Camera-type eye (tissue), 1 donor: ENCODE measurements around the gene RNF5. TPM values are rescaled to one million over a fixed set of nuclear protein-coding genes. Genes with fewer than 3 reads are reported as not detected.

Experiments used
- total RNA-seq: library from RNA; depleted of rRNA; stranded (reverse); fragments of >200 nt; gene quantifications from one replicate; pipeline ENCODE4 v1.2.3, GENCODE V29; 2014

Gene RNF5, protein sequence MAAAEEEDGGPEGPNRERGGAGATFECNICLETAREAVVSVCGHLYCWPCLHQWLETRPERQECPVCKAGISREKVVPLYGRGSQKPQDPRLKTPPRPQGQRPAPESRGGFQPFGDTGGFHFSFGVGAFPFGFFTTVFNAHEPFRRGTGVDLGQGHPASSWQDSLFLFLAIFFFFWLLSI
- 73.4 TPM for total RNA-seq

DNA sequence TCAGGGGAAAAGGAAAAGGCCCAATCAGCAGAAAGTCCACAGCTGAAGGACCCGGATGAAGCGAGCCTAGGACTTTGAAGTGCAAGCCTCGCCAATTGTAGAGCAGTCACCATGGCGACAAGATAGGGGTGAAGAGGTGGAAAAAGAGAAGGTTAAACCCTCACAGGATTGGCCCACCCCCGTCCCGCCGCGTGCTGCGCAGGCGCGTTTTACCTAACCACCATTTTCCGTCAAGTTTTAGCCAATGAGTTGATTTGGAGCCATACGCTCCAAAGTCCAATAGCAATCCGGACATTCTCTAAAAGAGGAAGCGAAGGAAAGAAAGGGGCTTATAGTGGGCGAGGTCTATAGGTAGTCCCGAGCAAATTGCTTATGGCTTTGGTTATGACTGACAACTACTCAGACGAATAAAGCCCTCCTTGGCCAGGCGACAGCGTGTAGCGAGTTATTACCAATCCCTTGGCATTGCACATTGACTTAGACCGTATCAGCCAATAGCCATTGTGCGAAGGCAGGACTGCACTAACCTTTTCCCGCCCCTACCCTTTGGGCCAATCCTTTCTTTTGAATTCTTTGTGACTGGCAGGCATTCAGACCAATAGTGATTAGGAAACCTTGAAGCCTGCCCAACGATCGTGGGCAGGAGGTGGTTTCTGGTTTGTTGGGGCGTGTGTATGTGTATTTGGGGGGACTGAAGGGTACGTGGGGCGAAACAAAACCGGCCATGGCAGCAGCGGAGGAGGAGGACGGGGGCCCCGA, at the start of gene RNF5:
Gene RNF5, plus strand, starts transcription at position 618 of the 759 bp plus-strand sequence. Its CDS starts 107 bp downstream, at position 725.

DNA sequence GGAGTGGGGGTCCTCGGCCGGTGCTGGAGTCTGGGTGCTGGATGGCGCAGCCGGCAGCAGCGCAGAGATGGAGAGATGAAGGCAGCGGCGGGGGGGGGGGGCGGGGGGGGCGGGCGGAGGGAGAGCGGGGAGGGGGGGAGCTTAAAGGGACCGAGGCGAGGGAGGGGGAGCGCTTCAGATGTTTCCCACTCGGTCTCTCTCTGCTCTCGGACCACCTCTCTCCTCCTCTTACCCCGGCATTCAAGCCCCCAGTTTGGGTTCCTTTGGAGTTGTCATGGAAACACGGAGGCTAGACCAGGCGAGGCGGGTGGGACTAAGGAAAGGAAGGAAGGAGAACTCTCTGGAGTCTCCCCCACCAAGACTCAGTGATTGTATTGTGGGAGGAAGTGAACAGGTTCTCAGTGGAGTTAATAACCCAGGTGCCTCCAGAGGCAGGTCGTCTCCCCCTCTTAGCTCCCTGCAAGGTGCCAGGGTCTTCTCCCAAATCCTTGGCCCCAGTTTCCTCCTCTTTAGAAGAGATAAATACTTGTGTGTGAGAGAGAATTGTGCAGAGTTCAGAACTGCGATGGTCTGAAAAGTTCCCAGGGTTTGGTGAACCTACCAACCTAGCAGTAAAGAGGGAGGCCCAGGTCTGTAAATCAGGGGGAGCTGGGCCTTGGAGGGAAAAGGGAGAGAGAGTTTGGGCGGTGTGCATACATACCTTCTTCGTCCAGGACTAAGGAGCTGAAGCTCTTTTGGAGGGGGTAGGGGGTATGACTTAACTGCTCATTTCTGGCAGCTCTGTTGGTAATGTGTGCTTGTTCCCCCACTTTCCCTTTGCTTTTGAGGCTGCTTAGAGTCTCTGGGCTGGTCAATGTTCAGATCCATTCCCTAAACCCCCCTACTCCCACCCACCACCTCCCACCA, 26.1 kb upstream of the RNF5 start, which contains the start of gene PRRT1:
Gene PRRT1, minus strand, starts transcription at position 77 of the 906 bp plus-strand sequence. CDS start 112 bp downstream, outside the sequence.

DNA sequence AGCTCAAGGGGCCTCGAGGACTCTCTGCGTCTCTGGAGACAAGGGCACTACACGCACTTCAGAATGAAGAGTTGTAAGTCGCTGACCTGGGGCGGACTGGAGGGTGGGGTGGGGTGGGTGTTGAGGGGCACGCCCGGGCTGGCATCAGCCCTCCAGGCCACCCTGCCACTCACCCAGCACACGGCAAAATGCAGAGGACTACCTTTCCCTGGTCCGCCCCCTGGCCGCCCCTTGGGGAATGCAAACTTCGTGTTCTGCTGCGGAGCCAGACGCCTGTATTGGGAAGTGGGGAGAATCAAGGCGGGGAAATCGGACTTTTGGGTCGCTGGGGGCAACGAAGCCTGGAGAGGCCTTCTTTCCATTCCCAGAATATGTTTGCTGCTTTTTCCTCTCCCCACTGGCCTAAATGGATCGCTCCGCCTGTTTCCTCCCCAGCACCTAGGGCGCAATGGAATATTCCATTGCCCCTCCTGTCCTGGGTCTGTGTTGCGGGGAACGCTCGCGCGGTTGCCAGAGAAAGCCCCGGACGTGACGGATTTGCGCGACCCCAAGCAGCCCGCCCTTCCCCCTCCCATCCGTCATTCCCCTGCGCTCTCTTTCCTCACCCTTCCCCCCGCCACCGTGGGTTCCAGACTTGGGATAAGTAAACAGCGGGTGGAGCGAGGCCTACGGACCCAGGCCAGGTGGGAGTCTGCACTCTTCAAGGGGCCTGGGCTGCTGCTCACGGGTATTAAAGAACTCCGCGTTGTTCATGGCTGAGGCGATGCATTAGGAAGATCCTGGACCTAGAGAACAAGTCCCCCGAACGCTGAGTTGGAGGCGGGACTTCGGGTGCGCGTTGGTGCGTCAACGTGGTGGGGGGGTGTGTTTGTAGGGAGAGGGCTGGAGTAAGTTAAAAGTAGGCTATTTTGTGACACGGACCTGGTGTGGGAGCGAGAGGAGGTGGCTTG, 24.4 kb upstream of the RNF5 start, which contains the start of gene PPT2:
Gene PPT2, plus strand, starts transcription at position 578 of the 950 bp plus-strand sequence. CDS start 454 bp downstream, outside the sequence.

DNA sequence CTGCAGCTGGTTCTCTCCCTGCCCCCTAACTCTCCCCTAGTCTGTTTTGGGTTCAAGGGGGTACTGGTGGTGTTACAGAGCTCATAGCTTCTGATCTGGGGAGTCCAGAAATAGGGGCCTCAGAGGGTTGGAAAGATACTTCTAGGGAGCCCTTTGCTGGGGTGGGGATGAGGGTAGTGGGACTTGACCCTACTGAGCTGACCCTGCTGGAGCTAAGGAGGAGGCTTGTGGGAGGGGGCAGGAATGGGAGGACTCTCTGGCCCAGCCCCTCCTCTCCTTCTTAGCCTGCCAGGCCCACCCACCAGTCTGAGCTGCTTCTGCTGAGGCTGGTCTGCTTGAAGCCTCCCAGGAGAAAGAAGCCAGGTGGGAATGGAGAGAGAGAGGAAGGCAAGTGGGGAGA, 13.9 kb upstream of the RNF5 start, which contains the start of gene EGFL8:
Gene EGFL8, plus strand, starts transcription at position 301 of the 400 bp plus-strand sequence. CDS start 1,571 bp downstream, outside the sequence.

DNA sequence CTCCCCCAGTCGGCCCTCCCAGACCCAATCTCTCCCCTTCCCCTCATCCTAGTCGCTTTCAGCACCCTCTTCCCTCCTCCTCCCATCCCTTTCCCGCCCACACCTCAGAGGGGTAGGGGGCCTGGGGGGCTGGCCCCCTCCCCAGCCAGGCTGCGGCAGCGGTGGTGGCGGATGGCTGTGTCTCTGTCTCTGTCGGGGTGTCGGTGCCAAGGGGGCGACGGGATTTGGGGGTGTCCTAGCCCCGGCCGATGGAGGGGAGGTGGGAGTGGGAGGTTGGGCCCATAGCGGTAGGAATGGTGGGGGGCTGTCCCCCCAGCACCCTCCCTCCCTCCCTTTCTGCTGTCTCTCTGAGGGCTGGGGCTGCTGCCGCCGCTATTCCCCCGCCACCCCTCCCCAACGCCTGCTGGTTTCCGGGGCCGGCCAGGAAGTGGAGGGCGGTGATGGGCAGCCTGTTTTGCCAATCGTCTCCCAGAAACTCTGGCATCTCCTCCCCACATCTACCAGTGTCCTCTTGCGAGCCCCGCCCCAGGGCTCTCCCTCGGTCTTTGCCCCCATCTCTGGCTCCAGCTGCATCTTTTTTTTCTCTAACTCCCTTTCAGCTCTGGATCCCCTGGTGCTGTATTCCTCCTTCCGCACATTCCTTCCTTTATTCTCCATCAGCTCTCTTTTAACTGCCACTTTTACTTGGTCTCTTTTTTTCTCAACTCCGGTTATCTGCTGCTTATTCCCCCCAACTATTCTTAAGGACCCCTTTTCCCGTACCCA, 2.3 kb upstream of the RNF5 start, which contains the start of gene AGPAT1:
Gene AGPAT1, minus strand, starts transcription at position 374 of the 765 bp plus-strand sequence. CDS start 4,588 bp downstream, outside the sequence.

DNA sequence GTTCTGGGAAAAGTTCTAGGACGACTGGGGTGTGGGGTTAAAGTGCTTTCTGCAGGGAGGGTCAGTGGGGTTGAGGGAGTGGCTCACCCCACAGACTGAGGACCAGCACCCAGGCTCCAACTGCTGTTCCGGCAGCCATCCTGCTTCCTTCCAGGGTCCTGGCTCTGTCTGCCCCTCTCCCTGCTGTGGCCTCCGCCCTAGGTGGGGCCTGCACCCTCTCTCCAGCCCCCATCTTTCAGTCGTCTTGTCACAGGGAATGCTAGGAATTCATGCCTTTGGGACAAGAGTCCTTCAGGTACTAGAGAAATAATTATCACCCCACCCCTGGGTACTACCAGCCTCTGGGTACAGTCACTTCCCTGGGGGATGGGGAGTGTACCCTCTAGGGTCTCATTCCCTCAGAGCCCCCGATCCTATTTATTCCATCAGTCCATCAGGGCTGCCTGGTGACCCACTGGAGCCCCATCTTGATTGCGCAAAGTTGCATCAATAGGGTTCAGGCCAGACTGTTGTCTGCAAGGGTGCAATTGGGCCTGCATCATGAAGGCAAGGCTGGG, 6.0 kb downstream of the RNF5 start, which contains the start of gene AGER:
Gene AGER, minus strand, starts transcription at position 170 of the 557 bp plus-strand sequence. Its CDS starts 31 bp downstream, at position 139.

DNA sequence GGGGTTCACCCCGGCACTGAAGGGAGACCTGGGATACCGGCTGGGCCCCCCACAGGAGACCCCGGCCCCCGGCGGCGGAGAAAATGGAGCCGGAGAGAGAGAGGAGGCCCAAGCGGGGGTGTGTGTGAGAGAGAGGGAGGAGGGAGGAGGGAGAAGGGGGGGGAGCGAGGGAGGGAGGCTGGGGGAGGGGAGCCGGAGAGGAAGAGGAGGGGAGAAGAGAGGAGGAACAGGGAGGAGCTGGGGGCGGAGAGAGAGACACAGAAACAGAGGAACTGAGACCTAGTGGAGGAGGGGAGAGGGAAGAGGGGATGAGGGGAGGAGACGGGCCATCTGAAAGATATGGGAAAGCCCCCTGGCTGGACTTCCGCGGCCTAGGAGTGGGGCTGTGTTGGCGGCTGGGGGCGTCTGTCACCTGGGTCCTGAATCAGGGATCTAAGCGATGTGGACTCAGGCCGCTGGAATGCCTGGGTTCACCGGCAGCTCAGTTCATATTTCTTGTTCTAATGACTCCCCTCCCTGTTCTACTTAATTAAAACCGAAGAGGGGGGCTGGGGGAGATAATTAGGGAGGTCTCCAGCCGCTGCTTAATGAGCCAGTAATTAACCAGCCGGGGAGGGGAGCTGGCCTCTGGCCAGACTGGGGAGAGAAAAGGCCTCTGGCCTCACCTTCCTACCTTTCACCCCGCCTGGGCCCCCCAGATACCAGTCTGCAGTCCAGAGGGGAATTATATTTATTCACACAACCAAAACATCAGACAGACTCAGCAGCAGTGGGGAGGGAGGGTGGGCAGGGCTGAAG, 12.0 kb downstream of the RNF5 start, which contains the start of gene PBX2:
Gene PBX2, minus strand, starts transcription at position 149 of the 798 bp plus-strand sequence. CDS start 287 bp downstream, outside the sequence.

DNA sequence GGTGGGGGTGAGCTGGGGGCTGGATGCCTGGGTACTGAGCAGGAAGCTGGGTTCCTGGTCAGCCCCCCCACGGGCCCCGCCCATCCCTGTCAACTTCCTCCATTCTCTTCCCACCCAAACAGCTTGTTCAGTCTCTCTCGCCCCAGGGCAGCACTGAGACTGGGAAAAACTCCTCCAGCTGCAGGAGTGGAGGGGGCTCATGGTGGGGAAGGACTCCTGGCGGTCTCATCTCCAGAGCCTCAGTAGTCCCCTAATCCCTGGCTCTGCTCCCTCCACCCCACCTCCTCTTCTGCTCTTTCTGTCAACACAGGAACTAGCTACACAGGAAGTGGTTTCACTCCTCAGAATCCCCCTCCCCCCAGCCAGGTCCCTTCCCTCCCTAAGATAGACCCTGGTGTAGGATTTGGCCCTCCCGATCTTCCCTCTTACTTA, 14.4 kb downstream of the RNF5 start, which contains the start of gene GPSM3:
Gene GPSM3, minus strand, starts transcription at position 36 of the 432 bp plus-strand sequence. CDS start 130 bp downstream, outside the sequence.

DNA sequence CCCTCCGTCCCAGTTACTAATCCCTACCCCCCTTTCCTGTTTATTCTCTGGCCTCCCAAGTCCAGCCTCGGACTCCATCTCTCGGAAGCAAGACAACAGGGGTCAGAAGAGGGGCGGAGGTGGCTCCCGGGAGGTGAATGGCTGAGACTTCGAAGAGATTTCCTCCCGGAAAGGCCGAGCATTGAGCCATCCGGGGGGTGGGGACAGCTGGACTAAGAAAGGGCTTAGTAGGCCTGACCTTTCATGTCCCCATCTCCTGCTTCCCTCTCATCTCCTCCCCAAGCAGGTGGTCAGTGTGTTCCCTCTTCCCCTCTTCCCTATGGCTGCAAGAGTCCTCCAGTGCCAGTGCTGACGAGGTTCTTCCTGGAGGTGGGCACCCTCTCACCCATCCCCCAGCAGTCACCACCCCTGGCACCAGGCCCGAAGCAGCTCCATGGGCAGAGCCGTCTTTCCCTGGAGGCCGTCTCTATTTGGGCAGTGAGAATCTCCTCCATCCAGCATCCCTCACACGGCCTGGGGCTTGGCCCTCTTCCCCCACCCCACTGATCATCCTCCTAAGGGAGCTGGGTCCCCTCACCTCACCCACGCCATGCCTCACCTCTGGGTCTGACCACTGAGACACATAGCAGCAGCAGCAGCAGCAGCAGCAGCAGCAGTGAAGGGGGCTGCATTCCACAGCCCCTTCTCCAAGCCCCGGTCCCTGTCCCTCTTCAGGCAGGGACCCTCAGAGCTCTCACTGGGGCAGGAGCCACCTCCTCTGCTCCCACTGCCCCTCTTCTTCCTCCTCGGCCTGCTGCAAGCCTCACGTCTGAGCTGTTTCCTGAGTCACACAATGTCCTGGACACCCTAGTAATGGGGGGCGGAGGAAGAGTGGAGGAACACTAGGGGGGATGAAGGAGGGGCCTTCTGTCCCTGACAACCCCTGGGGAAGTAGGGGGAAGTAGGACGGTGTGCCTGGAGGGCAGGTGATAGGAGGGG, 45.3 kb downstream of the RNF5 start, which contains the start of gene NOTCH4:
Gene NOTCH4, minus strand, starts transcription at position 810 of the 978 bp plus-strand sequence. Its CDS starts 139 bp downstream, at position 671.

Other genes with a start within 250 kb of the RNF5 start
- gene CFB, start 232.3 kb upstream of the RNF5 start, total RNA-seq = 14.6 TPM
- 54.3 TPM for gene NELFE, start 219.4 kb upstream of the RNF5 start, total RNA-seq
- gene SKIC2, start 219.2 kb upstream of the RNF5 start, total RNA-seq = 47.2 TPM
- gene DXO, start 206.3 kb upstream of the RNF5 start, total RNA-seq = 20.6 TPM
- gene C4A, start 196.3 kb upstream of the RNF5 start, total RNA-seq = 29.9 TPM
- gene C4B, start 163.6 kb upstream of the RNF5 start, total RNA-seq = 12.1 TPM
- gene CYP21A2, start 140.0 kb upstream of the RNF5 start, total RNA-seq = 0.22 TPM
- 129 TPM for gene TNXB, start 69.1 kb upstream of the RNF5 start, total RNA-seq
- 35.8 TPM for gene ATF6B, start 50.2 kb upstream of the RNF5 start, total RNA-seq
- gene FKBPL, start 48.1 kb upstream of the RNF5 start, total RNA-seq = 3.4 TPM
- gene PRRT1, start 26.5 kb upstream of the RNF5 start, total RNA-seq = 1.6 TPM
- 318 TPM for gene PPT2, start 24.3 kb upstream of the RNF5 start, total RNA-seq
- gene EGFL8, start 13.8 kb upstream of the RNF5 start, total RNA-seq = 21.4 TPM
- gene AGPAT1, start 2.3 kb upstream of the RNF5 start, total RNA-seq = 20.1 TPM
- gene AGER, start 5.8 kb downstream of the RNF5 start, total RNA-seq = 2.6 TPM
- gene PBX2, start 11.8 kb downstream of the RNF5 start, total RNA-seq = 84.5 TPM
- 1.8 TPM for gene GPSM3, start 14.2 kb downstream of the RNF5 start, total RNA-seq
- gene NOTCH4, start 45.7 kb downstream of the RNF5 start, total RNA-seq = 13.6 TPM
- gene TSBP1, start 193.5 kb downstream of the RNF5 start, total RNA-seq = not detected
- not detected for gene BTNL2, start 228.8 kb downstream of the RNF5 start, total RNA-seq